AG09309 (cell line): Measurements from ENCODE around the gene TRDN.

ENCODE experiments used
- DNase-seq: peaks from one replicate; pipeline ENCODE4 v3.0.0-alpha.2; 2010; ENCODE audit warnings: low read depth
- H3K4me3 ChIP-seq: 2 replicates; pipeline ENCODE4 v1.5.1; 2011; ENCODE audit warnings: mild to moderate bottlenecking, low read depth, low read length, moderate library complexity; ENCODE audit not compliant: control insufficient read depth
- CTCF ChIP-seq: IDR thresholded peaks from 2 replicates; pipeline ENCODE4 v1.5.1; 2011; ENCODE audit warnings: mild to moderate bottlenecking, low read depth, low read length, inconsistent platforms; ENCODE audit not compliant: insufficient read depth, control insufficient read depth; ENCODE audit errors: missing control alignments

The TRDN gene

GRCh38 chr6:123524781-123525180, 112.0 kb downstream of the TRDN start:
- TF ChIP-seq CTCF = no peak
- no peak overlapping the region for H3K4me3 ChIP-seq
- no peak for DNase-seq

GRCh38 chr6:123520217-123520616, 116.5 kb downstream of the TRDN start:
- no peak overlapping the region for H3K4me3 ChIP-seq
- TF ChIP-seq CTCF = no peak
- no peak for DNase-seq

GRCh38 chr6:123519189-123519505, 117.6 kb downstream of the TRDN start:
- TF ChIP-seq CTCF = no peak
- no peak overlapping the region for H3K4me3 ChIP-seq
- no peak for DNase-seq

GRCh38 chr6:123518441-123519188, 118.1 kb downstream of the TRDN start:
- TF ChIP-seq CTCF = no peak
- no peak for DNase-seq
- no peak overlapping the region for H3K4me3 ChIP-seq

GRCh38 chr6:123515715-123516114, 121.0 kb downstream of the TRDN start:
- DNase-seq = no peak
- H3K4me3 ChIP-seq = no peak overlapping the region
- TF ChIP-seq CTCF = no peak

- no peak for TF ChIP-seq CTCF
- DNase-seq = no peak
- H3K4me3 ChIP-seq = no peak overlapping the region
These were observed 127.6 kb downstream of the TRDN start for GRCh38 chr6:123509112-123509511.
